ENCODE results near the gene PIM2.

- TF ChIP-seq CTCF (IDR thresholded peaks at IDR 0.05; ENCODE audit: low read length): no peak
- no peak for TF ChIP-seq EZH2 (IDR thresholded peaks at IDR 0.05; ENCODE audit: borderline replicate concordance, low read length)
These were observed 1.3 kb upstream of the PIM2 start for GRCh38 chrX:48919947-48920717.

Measured in OCI-LY1 (cell line).